ENCODE data around the gene GRAMD1B. TPM values are rescaled to one million over a fixed set of nuclear protein-coding genes. Genes with fewer than 3 reads are reported as not detected.

Gene GRAMD1B
- total RNA-seq, 1 donor from 2014 or later: 31.8 TPM

GRCh38 chr11:123448823-123449222, 18.8 kb downstream of the GRAMD1B start:
- Histone ChIP-seq H3K9me3 (replicated peaks) (no peaks in the 10 kb centered on the region), H3K27me3 (ENCODE audit: low read depth) (no peaks in the 10 kb centered on the region), H3K4me1 (peaks cover 42% of the 10 kb centered on the region), H3K36me3 (no peaks in the 10 kb centered on the region), H3K4me3 (no peak overlapping the region), H3K27ac (replicated peaks) (no peak overlapping the region)
- no peak for DNase-seq
- intact Hi-C loops (cut with micrococcal nuclease): no loop called here
- TF ChIP-seq CTCF (IDR thresholded peaks at IDR 0.05; ENCODE audit: borderline replicate concordance): no peak

- no peaks in the 10 kb centered on the region for H3K36me3 ChIP-seq
- no peaks in the 10 kb centered on the region for H3K27me3 ChIP-seq (ENCODE audit: low read depth)
Measured at GRCh38 chr11:123449436-123449835, 19.4 kb downstream of the GRAMD1B start.

GRCh38 chr11:123450623-123451022, 20.6 kb downstream of the GRAMD1B start:
- no peaks in the 10 kb centered on the region for H3K9me3 ChIP-seq (replicated peaks)
- H3K4me3 ChIP-seq: no peak overlapping the region
- no peak for DNase-seq
- H3K27me3 ChIP-seq (ENCODE audit: low read depth): no peaks in the 10 kb centered on the region
- peaks cover 50% of the 10 kb centered on the region for H3K4me1 ChIP-seq
- H3K27ac ChIP-seq (replicated peaks): peak overlapping the region; percentile 56
- TF ChIP-seq CTCF (IDR thresholded peaks at IDR 0.05; ENCODE audit: borderline replicate concordance): no peak
- intact Hi-C loops (cut with micrococcal nuclease): no loop called here
- no peaks in the 10 kb centered on the region for H3K36me3 ChIP-seq

More at GRCh38 chr11:123449436-123449835, 19.4 kb downstream of the GRAMD1B start:
- intact Hi-C loops (cut with micrococcal nuclease): no loop called here
- Histone ChIP-seq H3K9me3 (replicated peaks) (no peaks in the 10 kb centered on the region), H3K4me1 (peaks cover 48% of the 10 kb centered on the region), H3K27ac (replicated peaks) (no peak overlapping the region), H3K4me3 (no peak overlapping the region)
- TF ChIP-seq CTCF (IDR thresholded peaks at IDR 0.05; ENCODE audit: borderline replicate concordance): no peak
- DNase-seq: no peak

- no peak overlapping the region for H3K4me3 ChIP-seq
- no peaks in the 10 kb centered on the region for H3K36me3 ChIP-seq
- peak overlapping the region; percentile 56 for H3K27ac ChIP-seq (replicated peaks)
- H3K9me3 ChIP-seq (replicated peaks): no peaks in the 10 kb centered on the region
- H3K27me3 ChIP-seq (ENCODE audit: low read depth): no peaks in the 10 kb centered on the region
- TF ChIP-seq CTCF (IDR thresholded peaks at IDR 0.05; ENCODE audit: borderline replicate concordance): no peak
- intact Hi-C loops (cut with micrococcal nuclease): no loop called here
- no peak for DNase-seq
- H3K4me1 ChIP-seq: peaks cover 53% of the 10 kb centered on the region
Measured at GRCh38 chr11:123451183-123451781, 21.2 kb downstream of the GRAMD1B start.

GRCh38 chr11:123452794-123453193, 22.7 kb downstream of the GRAMD1B start:
- Histone ChIP-seq H3K4me1 (peaks cover 66% of the 10 kb centered on the region), H3K36me3 (no peaks in the 10 kb centered on the region), H3K4me3 (no peak overlapping the region), H3K27me3 (ENCODE audit: low read depth) (no peaks in the 10 kb centered on the region), H3K9me3 (replicated peaks) (no peaks in the 10 kb centered on the region), H3K27ac (replicated peaks) (peak overlapping the region; percentile 56)
- intact Hi-C loops (cut with micrococcal nuclease): no loop called here
- DNase-seq: no peak
- no peak for TF ChIP-seq CTCF (IDR thresholded peaks at IDR 0.05; ENCODE audit: borderline replicate concordance)

Measured in left ventricle myocardium inferior (tissue), 1 donor.